ENCODE data around the gene ELF5.

- TF ChIP-seq CTCF (conservative IDR thresholded peaks at IDR 0.05; ENCODE audit: low read depth, low read length) (no peak), EZH2 (IDR thresholded peaks at IDR 0.05; ENCODE audit: low read length, unreplicated experiment) (no peak)
Observed at GRCh38 chr11:34505874-34506273, 7.7 kb downstream of the ELF5 start.
